ENCODE measurements around the gene USP40. TPM values are rescaled to one million over a fixed set of nuclear protein-coding genes. Genes with fewer than 3 reads are reported as not detected.

Gene USP40
- total RNA-seq, 1 experiment from 2014 or later: 34.9 TPM

DNA sequence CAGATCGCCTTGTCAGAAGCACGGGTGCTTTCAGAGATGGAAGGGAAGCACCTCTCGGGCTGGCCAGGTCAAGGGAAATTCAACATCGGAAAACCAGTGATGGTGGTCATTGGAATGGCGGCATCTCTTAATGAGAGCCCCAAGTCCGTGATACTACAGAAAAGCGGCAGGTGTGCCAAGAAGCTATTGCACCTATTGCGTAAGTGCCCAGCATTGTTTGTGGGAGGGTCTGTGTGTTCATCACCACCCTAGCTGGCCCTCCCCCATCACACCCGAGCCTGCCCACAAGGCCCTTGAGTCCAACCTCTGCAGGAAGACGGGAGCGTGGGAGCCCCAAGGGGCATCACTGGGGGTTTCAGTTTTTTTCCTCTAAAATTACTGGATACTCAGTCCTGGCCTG, 111.6 kb downstream of the USP40 start (continued):
- TF ChIP-seq, protein P1, sequence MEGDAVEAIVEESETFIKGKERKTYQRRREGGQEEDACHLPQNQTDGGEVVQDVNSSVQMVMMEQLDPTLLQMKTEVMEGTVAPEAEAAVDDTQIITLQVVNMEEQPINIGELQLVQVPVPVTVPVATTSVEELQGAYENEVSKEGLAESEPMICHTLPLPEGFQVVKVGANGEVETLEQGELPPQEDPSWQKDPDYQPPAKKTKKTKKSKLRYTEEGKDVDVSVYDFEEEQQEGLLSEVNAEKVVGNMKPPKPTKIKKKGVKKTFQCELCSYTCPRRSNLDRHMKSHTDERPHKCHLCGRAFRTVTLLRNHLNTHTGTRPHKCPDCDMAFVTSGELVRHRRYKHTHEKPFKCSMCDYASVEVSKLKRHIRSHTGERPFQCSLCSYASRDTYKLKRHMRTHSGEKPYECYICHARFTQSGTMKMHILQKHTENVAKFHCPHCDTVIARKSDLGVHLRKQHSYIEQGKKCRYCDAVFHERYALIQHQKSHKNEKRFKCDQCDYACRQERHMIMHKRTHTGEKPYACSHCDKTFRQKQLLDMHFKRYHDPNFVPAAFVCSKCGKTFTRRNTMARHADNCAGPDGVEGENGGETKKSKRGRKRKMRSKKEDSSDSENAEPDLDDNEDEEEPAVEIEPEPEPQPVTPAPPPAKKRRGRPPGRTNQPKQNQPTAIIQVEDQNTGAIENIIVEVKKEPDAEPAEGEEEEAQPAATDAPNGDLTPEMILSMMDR (IDR thresholded peaks at IDR 0.05 in 2 of 3, conservative IDR thresholded peaks at IDR 0.05 in 1 of 3; ENCODE audit: borderline replicate concordance in 1 of 3, insufficient read depth in 1 of 3, low read depth in 2 of 3, low read length in 2 of 3): no peak
- no peak for TF ChIP-seq POLR2A (IDR thresholded peaks at IDR 0.05; ENCODE audit: borderline replicate concordance, extremely low read depth, insufficient read depth, insufficient read length)
- TF ChIP-seq, protein P2, sequence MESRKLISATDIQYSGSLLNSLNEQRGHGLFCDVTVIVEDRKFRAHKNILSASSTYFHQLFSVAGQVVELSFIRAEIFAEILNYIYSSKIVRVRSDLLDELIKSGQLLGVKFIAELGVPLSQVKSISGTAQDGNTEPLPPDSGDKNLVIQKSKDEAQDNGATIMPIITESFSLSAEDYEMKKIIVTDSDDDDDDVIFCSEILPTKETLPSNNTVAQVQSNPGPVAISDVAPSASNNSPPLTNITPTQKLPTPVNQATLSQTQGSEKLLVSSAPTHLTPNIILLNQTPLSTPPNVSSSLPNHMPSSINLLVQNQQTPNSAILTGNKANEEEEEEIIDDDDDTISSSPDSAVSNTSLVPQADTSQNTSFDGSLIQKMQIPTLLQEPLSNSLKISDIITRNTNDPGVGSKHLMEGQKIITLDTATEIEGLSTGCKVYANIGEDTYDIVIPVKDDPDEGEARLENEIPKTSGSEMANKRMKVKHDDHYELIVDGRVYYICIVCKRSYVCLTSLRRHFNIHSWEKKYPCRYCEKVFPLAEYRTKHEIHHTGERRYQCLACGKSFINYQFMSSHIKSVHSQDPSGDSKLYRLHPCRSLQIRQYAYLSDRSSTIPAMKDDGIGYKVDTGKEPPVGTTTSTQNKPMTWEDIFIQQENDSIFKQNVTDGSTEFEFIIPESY (IDR thresholded peaks at IDR 0.05; ENCODE audit: extremely low read depth, insufficient replicate concordance, low read length): no peak
- no peak for TF ChIP-seq ZFX (IDR thresholded peaks at IDR 0.05)
- TF ChIP-seq EZH2phosphoT487 (IDR thresholded peaks at IDR 0.05; ENCODE audit: borderline replicate concordance): no peak
- no peak for TF ChIP-seq ZNF274 (IDR thresholded peaks at IDR 0.05; ENCODE audit: low read depth, low read length)
- no peak for TF ChIP-seq TCF7L2 (IDR thresholded peaks at IDR 0.05; ENCODE audit: borderline replicate concordance, extremely low read depth, insufficient read depth, insufficient read length)
- no peak for TF ChIP-seq ELF1 (IDR thresholded peaks at IDR 0.05; ENCODE audit: borderline replicate concordance, low read depth)

DNA sequence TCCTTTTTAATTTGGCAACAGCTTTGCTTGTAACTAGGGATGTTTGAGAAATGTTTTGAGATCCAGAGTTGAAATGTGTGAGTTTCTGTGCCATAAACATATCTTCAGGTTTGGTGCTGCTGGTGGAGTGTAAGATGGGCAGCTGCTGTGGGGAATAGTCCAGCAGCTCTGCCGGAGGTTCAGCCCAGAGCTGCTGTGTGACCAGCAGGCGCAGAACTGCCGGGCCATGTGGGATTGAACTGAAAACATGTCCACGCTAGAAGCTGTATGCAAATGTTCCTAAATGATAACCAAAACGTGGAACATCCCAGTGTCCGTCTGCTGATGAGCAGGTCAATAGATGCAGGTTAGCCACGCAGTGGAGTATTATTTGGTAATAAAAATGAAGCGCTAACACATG, 112.7 kb downstream of the USP40 start:
- RAD21 ChIA-PET (ENCODE audit: low non-redundant PET in 1 of 2, low total read pairs in 2 of 2, uncharacterized antibody in 2 of 2, unreplicated experiment in 2 of 2): interaction anchor here in 1 of 2 experiments (0.6 kb wide), 1 partner anchor 170 kb away, joined by 3 read pairs; no protein-coding TSS in a partner anchor
- CTCF ChIA-PET: no interaction called here
- no TSS peak for BruUV-seq (replicated peaks)
- H3K4me2 ChIP-seq (ENCODE audit: low read length): no peak overlapping the region
- H3K9me3 ChIP-seq (ENCODE audit: control insufficient read depth in 1 of 2, insufficient read depth in 1 of 2, low read depth in 1 of 2, low read length in 2 of 2): no peaks in the 10 kb centered on the region
- POLR2A ChIA-PET: no interaction called here
- no peaks in the 10 kb centered on the region for H3K79me2 ChIP-seq (ENCODE audit: insufficient read depth, low read length)
- no peaks in the 10 kb centered on the region for H4K20me1 ChIP-seq (ENCODE audit: insufficient read depth)
- DNase-seq (ENCODE audit: low read depth, low spot score): no peak
- intact Hi-C loops (cut with micrococcal nuclease): no loop called here
- H3K4me1 ChIP-seq (ENCODE audit: control insufficient read depth in 1 of 2, insufficient read depth in 2 of 2, low read length in 2 of 2): no peaks in the 10 kb centered on the region
- H2AFZ ChIP-seq (ENCODE audit: low read depth, low read length, poor library complexity, severe bottlenecking): no peak overlapping the region
- no peak for ATAC-seq
- no peaks in the 10 kb centered on the region for H3K27me3 ChIP-seq (ENCODE audit: insufficient read depth, low read length)
- H3K36me3 ChIP-seq (ENCODE audit: control insufficient read depth in 1 of 2, insufficient read depth in 2 of 2, low read length in 2 of 2): peaks cover 40 to 51% of the 10 kb centered on the region in 2 experiments
- H3K9me2 ChIP-seq (ENCODE audit: insufficient read depth): no peaks in the 10 kb centered on the region
- H3K4me3 ChIP-seq (replicated peaks in 1 of 2; ENCODE audit: low read depth in 1 of 2, low read length in 2 of 2): no peak overlapping the region
- H3K9ac ChIP-seq (ENCODE audit: low read length): no peak overlapping the region
- no peak overlapping the region for H3K27ac ChIP-seq (ENCODE audit: low read depth, low read length)
- no peak for TF ChIP-seq CEBPB (IDR thresholded peaks at IDR 0.05; ENCODE audit: low read depth)
- TF ChIP-seq ZFX (IDR thresholded peaks at IDR 0.05): no peak
- no peak for TF ChIP-seq ELF1 (IDR thresholded peaks at IDR 0.05; ENCODE audit: borderline replicate concordance, low read depth)
- no peak for TF ChIP-seq ZNF274 (IDR thresholded peaks at IDR 0.05; ENCODE audit: low read depth, low read length)
- TF ChIP-seq RAD21 (IDR thresholded peaks at IDR 0.05; ENCODE audit: low read depth): no peak
- TF ChIP-seq SRF (IDR thresholded peaks at IDR 0.05; ENCODE audit: low read depth): no peak
- no peak for TF ChIP-seq JUND (IDR thresholded peaks at IDR 0.05)
- TF ChIP-seq YY1 (IDR thresholded peaks at IDR 0.05; ENCODE audit: extremely low read depth, insufficient replicate concordance, low read depth, low read length): no peak
- no peak for TF ChIP-seq FOSL1 (IDR thresholded peaks at IDR 0.05; ENCODE audit: low read depth)
- TF ChIP-seq TCF7L2 (IDR thresholded peaks at IDR 0.05; ENCODE audit: borderline replicate concordance, extremely low read depth, insufficient read depth, insufficient read length): no peak
- no peak for TF ChIP-seq CBX3 (IDR thresholded peaks at IDR 0.05; ENCODE audit: low read depth)
- TF ChIP-seq, protein P3, sequence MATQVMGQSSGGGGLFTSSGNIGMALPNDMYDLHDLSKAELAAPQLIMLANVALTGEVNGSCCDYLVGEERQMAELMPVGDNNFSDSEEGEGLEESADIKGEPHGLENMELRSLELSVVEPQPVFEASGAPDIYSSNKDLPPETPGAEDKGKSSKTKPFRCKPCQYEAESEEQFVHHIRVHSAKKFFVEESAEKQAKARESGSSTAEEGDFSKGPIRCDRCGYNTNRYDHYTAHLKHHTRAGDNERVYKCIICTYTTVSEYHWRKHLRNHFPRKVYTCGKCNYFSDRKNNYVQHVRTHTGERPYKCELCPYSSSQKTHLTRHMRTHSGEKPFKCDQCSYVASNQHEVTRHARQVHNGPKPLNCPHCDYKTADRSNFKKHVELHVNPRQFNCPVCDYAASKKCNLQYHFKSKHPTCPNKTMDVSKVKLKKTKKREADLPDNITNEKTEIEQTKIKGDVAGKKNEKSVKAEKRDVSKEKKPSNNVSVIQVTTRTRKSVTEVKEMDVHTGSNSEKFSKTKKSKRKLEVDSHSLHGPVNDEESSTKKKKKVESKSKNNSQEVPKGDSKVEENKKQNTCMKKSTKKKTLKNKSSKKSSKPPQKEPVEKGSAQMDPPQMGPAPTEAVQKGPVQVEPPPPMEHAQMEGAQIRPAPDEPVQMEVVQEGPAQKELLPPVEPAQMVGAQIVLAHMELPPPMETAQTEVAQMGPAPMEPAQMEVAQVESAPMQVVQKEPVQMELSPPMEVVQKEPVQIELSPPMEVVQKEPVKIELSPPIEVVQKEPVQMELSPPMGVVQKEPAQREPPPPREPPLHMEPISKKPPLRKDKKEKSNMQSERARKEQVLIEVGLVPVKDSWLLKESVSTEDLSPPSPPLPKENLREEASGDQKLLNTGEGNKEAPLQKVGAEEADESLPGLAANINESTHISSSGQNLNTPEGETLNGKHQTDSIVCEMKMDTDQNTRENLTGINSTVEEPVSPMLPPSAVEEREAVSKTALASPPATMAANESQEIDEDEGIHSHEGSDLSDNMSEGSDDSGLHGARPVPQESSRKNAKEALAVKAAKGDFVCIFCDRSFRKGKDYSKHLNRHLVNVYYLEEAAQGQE (IDR thresholded peaks at IDR 0.05; ENCODE audit: low read depth): no peak
- TF ChIP-seq POLR2A (IDR thresholded peaks at IDR 0.05; ENCODE audit: borderline replicate concordance, extremely low read depth, insufficient read depth, insufficient read length): no peak
- TF ChIP-seq, protein P4, sequence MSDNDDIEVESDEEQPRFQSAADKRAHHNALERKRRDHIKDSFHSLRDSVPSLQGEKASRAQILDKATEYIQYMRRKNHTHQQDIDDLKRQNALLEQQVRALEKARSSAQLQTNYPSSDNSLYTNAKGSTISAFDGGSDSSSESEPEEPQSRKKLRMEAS (IDR thresholded peaks at IDR 0.05): no peak
- no peak for TF ChIP-seq SP1 (IDR thresholded peaks at IDR 0.05; ENCODE audit: low read depth)
- no peak for TF ChIP-seq EZH2phosphoT487 (IDR thresholded peaks at IDR 0.05; ENCODE audit: borderline replicate concordance)

Measured in HCT116 (cell line).